HG03565 (cell line): ENCODE data around the gene ZC3H12D.
"Not testable (repeated sequence)": the region's sequence is repeated elsewhere in the genome, so short reads cannot be mapped to it uniquely, and the experiment has no call there.

Experiments
- ATAC-seq: cut with Tn5 transposase; IDR thresholded peaks from one replicate; pipeline ENCODE4 v1.9.1; 2021; ENCODE audit warnings: mild to moderate bottlenecking, moderate library complexity; ENCODE audit not compliant: unreplicated experiment

The ZC3H12D gene

DNA sequence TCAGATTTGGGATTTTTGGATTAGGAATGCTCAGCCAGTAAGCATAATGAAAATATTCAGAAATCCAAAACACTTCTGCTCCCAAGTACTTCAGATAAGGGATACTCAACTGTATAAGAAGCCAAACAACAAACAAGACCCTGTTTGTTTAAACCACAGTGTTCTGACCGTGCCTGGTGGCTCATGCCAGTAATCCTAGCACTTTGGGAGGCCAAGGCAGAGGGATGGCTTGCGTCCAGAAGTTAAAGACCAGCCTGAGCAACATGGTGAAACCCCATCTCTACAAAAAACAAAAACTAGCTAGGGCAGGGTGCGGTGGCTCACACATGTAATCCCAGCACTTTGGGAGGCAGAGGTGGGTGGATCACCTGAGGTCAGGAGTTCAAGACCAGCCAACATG is 24.6 kb downstream of the ZC3H12D start:
- ATAC-seq = not testable (repeated sequence)

GRCh38 chr6:149459761-149460160 is 25.1 kb downstream of the ZC3H12D start:
- ATAC-seq = no peak

DNA sequence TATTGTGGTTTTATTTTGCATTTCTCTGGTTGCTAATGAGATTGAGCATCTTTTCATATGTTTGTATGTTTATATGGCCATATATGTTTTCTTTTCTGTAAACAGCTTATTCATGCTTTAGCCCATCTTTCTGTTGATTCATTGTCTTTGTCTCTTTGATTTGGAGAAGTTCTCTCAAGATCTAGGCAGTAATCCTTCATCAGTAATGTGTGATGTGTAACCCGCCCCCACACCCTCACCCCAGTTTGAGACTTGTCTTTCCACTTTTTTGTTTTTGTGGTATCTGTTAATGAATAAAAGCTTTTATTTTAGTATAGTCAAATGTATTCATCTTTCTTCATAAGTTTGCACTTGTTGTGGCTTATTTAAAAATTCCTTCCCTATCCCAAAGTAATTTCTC is 26.0 kb downstream of the ZC3H12D start:
- ATAC-seq = no peak

DNA sequence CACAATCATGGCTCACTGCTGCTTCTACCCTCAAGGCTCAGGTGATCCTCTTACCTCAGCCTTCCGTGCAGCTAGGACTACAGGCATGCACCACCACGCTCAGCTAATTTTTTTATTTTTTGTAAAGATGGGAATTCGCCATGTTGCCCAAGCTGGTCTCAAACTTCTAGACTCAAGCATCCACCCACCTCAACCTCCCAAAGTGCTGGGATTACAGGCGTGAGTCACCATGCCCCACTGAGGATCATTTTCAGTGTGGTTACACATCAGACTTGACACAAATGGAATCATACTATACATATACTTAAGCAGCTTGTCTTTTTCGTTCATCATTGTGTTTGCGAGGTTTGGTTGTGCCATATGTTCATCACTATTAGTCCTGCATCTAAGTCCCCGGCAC is 26.6 kb downstream of the ZC3H12D start:
- ATAC-seq = no peak

DNA sequence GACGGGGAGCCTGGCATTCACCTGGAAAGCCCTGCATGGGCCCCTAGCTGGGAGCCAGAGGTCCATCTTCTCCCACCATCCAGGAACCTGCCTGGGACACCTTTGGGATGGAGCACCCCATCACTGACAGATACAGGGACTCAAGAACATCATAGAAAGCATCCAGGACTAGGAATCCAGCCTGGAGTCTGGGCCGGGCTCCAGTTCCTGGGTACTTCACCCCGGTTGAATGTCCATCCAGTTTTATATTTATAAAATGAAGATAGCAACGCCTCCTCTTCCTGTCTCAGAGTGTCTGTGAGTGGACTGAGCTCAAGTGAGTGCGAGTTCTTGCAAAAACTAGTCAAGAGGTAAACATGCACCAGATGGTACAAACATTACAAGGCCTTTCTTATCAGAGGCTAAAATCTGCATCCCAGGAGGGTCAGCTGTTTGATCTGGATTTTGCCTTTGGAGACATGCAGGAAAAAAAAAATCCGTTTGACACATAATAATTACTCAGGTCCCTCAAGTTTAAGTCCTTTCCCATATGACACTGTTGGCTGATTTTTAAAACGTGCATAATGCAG is 27.4 kb downstream of the ZC3H12D start:
- ATAC-seq = no peak

DNA sequence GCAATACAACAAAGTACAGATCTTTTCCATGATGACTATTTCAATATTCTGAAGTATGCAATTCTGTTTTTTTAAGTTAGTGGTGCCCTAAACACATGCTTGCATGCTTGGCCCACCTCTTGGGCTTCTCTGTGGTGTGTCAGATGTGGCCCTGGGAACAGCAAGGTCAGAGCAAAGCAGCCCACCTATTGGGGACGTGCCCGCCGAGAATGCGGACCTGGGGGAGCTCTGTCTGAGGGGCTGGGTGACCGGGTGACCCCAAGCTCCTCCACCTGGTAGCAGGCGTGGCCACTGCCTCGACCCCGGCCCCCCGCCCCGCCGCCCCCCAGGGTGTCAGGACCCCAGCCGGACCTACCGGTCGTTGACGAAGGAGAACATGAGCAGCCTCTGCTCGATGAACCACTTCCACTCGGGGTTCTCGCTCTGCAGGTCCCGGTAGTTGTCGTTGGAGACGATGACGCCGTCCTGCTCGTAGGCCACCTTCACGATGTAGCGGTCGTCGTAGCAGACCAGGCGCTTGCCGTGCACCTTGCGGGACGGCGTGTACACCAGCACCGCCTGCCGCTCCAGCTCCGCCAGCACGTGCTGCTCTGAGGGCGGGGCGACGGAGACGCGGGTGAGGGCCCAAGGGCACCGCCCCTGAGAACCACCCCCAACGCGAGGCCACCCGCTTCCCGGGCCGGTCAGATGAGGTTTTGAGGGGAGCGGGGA is 28.3 kb downstream of the ZC3H12D start:
- no peak for ATAC-seq

DNA sequence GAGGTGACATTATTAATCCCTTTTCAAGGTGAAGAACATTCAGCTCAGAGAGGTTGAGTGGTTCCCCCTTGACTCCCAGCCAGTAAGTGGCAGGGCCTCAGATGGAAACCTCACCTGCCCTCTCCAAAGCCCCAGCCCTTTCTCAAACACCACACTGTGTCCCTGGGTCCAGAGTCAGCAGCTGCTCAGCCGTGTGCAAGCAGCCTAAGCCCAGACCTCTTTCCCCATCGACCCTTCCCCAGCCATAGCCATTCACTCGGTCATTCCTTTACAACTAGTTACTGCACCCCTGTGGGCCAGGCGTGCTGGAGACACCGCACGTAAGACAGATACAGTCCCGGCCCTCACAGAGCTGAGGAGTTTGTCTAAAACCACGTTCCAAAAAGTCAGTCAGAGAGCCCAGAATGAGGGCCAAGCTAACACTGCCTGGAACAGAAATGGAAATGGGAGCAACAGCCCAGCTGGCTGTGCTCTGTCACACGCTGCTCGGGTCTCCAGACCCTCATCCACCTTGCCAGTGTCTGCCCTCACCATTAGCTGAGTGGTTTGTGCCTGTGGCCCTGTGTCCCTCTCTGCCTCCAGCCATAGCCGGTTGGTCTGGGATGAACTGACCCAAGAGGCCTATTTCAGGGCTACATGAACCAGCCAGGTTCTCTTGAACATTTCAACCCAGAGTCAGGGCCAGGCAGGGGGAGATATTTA is 29.6 kb downstream of the ZC3H12D start:
- ATAC-seq = no peak

GRCh38 chr6:149454346-149454848 is 30.4 kb downstream of the ZC3H12D start:
- no peak for ATAC-seq

DNA sequence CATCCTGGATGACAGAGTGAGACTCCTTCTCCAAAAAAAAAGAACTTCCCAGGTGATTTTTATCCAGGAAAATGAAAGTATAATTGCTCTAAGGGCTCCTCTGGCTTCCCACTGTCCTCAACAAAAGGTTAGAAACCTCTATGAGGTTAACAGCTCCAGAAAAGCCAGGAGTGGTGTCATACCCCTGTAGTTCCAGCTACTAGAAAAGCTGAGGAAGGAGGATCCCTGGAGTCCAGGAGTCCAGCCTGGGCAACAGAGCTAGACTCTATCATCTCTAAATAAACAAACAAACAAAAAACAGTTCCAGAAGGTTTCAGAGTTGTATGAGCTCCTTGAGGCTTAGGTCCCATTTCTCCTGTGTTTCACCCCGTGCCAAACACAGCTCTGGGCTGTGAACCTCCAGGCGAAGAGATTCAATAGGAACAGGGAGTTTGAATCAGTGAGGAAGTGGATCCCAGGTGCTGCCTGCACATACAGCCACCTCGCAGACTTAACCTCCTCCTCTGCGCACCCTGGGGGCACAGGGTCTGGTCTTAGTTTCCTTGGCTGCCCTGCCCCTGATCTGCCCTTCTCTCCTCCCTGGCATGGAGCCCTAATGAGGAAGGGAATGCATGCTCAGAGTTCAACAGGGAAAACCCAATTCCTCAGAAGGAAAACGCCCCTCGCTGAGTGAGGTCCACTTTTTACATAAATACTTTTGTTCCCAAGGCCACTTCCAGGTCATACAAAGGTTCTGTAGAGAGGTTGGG is 31.0 kb downstream of the ZC3H12D start:
- ATAC-seq = no peak

GRCh38 chr6:149452037-149452939 is 32.5 kb downstream of the ZC3H12D start:
- no peak for ATAC-seq

GRCh38 chr6:149451376-149452036 is 33.3 kb downstream of the ZC3H12D start:
- ATAC-seq = no peak

GRCh38 chr6:149450679-149451375 is 34.0 kb downstream of the ZC3H12D start:
- ATAC-seq = no peak

GRCh38 chr6:149449831-149450678 is 34.8 kb downstream of the ZC3H12D start:
- ATAC-seq = no peak

- ATAC-seq = no peak
Observed at GRCh38 chr6:149448821-149449453, 35.9 kb downstream of the ZC3H12D start.

DNA sequence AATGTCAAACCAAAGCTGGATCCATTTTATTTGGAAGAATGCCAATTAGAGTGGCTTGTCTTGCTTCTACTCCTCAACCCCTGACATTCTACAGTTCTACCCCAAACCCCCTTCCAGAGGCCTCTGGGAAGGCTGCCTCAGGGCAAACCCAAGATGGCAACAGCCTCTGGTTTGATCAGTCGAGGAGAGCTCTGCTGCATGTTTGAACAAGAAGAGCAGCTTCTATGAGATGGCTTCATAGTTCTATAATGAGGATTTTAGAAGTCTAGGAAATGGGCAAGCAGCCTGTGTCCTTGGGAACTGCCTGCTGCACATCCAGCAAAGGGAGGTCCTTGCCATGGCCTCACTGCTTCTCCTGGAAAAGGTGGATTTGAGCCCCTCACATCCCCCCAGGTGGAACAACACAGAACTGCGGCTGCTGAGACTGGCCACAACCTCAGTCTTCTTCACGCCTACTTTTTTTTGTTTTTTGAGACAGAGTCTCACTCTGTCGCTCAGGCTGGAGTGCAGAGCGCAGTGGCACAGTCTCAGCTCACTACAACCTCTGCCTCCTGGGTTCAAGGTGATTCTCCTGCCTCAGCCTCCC is 37.9 kb downstream of the ZC3H12D start:
- no peak for ATAC-seq

DNA sequence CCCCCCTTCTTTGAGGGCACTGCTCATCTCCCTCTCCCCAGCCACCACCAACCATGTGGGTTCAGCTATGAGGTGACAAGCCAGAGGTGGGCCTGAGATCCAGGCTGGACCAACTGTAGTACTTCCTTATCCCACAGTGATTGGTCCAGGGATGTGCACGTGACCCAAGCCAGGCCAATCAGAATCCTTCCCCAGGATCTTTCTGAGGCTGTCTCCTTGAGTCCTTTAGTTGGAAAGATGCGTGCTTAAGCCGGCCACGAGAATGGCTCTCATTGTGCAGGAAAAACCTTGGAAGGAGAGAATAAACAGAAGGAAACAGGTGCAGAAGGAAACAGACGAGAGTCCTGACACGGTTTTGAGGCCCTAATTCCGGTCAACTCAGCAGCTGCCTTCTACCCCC is 39.2 kb downstream of the ZC3H12D start:
- no peak for ATAC-seq

- no peak for ATAC-seq
Observed at GRCh38 chr6:149445095-149445466, 39.7 kb downstream of the ZC3H12D start.
